SU-DHL-6 (cell line): ENCODE data around the gene ATL1.

Source experiments
- H2AFZ ChIP-seq: fragments of 200-600 bp; sonication (generic); 2 replicates; pipeline ENCODE4 v1.6.1; 2014; ENCODE audit warnings: low read depth, mild to moderate bottlenecking, moderate library complexity, mixed read lengths, antibody characterized with exemption, low read length; ENCODE audit not compliant: severe bottlenecking
- H3F3A ChIP-seq: fragments of 200-600 bp; shearing (Covaris generic); 2 replicates; pipeline ENCODE4 v1.6.0; 2016; ENCODE audit warnings: antibody characterized with exemption, mild to moderate bottlenecking; ENCODE audit not compliant: insufficient read depth
- H3K27ac ChIP-seq: fragments of 200-600 bp; sonication (generic); 2 replicates; pipeline ENCODE4 v1.5.1; 2016; ENCODE audit warnings: low read depth, mild to moderate bottlenecking, low read length, moderate library complexity, mixed read lengths
- H3K27me3 ChIP-seq: fragments of 200-600 bp; sonication (generic), shearing (Covaris generic); 2 replicates; pipeline ENCODE4 v1.6.0; 2014; ENCODE audit warnings: mild to moderate bottlenecking, low read length
- H3K36me3 ChIP-seq: fragments of 200-600 bp; sonication (generic); 2 replicates; pipeline ENCODE4 v1.6.1; 2014; ENCODE audit warnings: mild to moderate bottlenecking, low read length, mixed read lengths
- H3K4me2 ChIP-seq: fragments of 300-600, 200-600 bp; shearing (Covaris generic), sonication (generic); 2 replicates; pipeline ENCODE4 v1.6.0; 2014; ENCODE audit warnings: low read length, low read depth, mild to moderate bottlenecking; ENCODE audit not compliant: poor library complexity, severe bottlenecking
- H3K4me3 ChIP-seq: fragments of 200-600 bp; sonication (generic); 2 replicates; pipeline ENCODE4 v1.5.1; 2014; ENCODE audit warnings: antibody characterized with exemption, low read length, mild to moderate bottlenecking, mixed read lengths; ENCODE audit not compliant: insufficient read depth, poor library complexity, severe bottlenecking
- H3K79me2 ChIP-seq: fragments of 200-600 bp; sonication (generic); 2 replicates; pipeline ENCODE4 v1.6.1; 2014; ENCODE audit warnings: mild to moderate bottlenecking, low read length, moderate library complexity; ENCODE audit not compliant: insufficient read depth
- H3K9ac ChIP-seq: fragments of 200-600 bp; sonication (generic); 2 replicates; pipeline ENCODE4 v1.7.0; 2014; ENCODE audit warnings: mild to moderate bottlenecking, low read length
- H3K9me2 ChIP-seq: fragments of 200-600 bp; sonication (generic); replicated peaks from 2 replicates; pipeline ENCODE4 v1.6.1; 2014; ENCODE audit warnings: low read length; ENCODE audit not compliant: insufficient read depth
- H3K9me3 ChIP-seq: fragments of 200-600 bp; sonication (generic); 2 replicates; pipeline ENCODE4 v1.6.1; 2014; ENCODE audit warnings: low read length, mixed read lengths; ENCODE audit not compliant: insufficient read depth
- H4K20me1 ChIP-seq: fragments of 200-600 bp; sonication (generic); 2 replicates; pipeline ENCODE4 v1.6.1; 2014; ENCODE audit warnings: low read depth, mild to moderate bottlenecking, antibody characterized with exemption, low read length, moderate library complexity, mixed read lengths
- CTCF ChIP-seq: fragments of 200-600 bp; sonication (generic); IDR thresholded peaks from one replicate; pipeline ENCODE4 v1.5.1; 2017; ENCODE audit warnings: antibody characterized with exemption, mild to moderate bottlenecking, low read length, moderate library complexity; ENCODE audit not compliant: insufficient read depth, poor library complexity, severe bottlenecking
- EZH2phosphoT487 ChIP-seq: fragments of 200-600 bp; sonication (generic), shearing (Covaris generic); conservative IDR thresholded peaks from 2 replicates; pipeline ENCODE4 v1.6.1; 2018; ENCODE audit warnings: mild to moderate bottlenecking, antibody characterized with exemption, low read length, moderate library complexity, mixed read lengths

Gene ATL1

DNA sequence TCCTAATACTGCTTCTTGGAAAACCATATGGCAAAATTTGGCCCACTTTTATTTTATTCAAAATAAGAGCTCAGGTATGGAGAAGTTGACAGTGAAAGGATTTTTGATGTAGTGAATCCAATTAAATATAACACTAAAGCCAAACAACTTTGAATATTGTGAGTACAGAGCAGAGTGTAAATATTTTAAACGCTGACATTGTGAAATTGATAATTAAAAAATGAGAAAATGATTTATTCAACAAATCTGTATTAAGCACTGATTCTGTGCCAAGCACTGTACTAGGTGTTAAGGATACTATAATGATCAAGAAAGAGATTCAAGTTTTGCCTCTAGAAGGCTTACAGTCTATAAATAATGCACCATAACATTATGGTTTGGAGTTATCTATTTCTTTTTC lies 50.5 kb downstream of the ATL1 start:
- no peaks in the 10 kb centered on the region for H3K27me3 ChIP-seq
- no peak overlapping the region for H3K4me2 ChIP-seq
- no peak overlapping the region for H3K4me3 ChIP-seq
- H3K36me3 ChIP-seq: no peaks in the 10 kb centered on the region
- no peaks in the 10 kb centered on the region for H3K79me2 ChIP-seq
- no peaks in the 10 kb centered on the region for H4K20me1 ChIP-seq
- no peak overlapping the region for H2AFZ ChIP-seq
- no peak overlapping the region for H3K9ac ChIP-seq
- no peaks in the 10 kb centered on the region for H3K9me3 ChIP-seq
- TF ChIP-seq CTCF (no peak), EZH2phosphoT487 (no peak)
- H3F3A ChIP-seq: no peaks in the 10 kb centered on the region
- no peaks in the 10 kb centered on the region for H3K9me2 ChIP-seq
- H3K27ac ChIP-seq: no peak overlapping the region

- TF ChIP-seq CTCF: no peak
- no peak for TF ChIP-seq EZH2phosphoT487
- H3K27me3 ChIP-seq: no peaks in the 10 kb centered on the region
- no peak overlapping the region for H3K27ac ChIP-seq
- H3K36me3 ChIP-seq: no peaks in the 10 kb centered on the region
- no peak overlapping the region for H3K4me3 ChIP-seq
- H3K9me3 ChIP-seq: no peaks in the 10 kb centered on the region
- H4K20me1 ChIP-seq: no peaks in the 10 kb centered on the region
- no peaks in the 10 kb centered on the region for H3K9me2 ChIP-seq
- H3K4me2 ChIP-seq: no peak overlapping the region
- no peaks in the 10 kb centered on the region for H3K79me2 ChIP-seq
- H3F3A ChIP-seq: no peaks in the 10 kb centered on the region
- H2AFZ ChIP-seq: no peak overlapping the region
- no peak overlapping the region for H3K9ac ChIP-seq
These were observed 52.9 kb downstream of the ATL1 start for GRCh38 chr14:50612806-50613205.

DNA sequence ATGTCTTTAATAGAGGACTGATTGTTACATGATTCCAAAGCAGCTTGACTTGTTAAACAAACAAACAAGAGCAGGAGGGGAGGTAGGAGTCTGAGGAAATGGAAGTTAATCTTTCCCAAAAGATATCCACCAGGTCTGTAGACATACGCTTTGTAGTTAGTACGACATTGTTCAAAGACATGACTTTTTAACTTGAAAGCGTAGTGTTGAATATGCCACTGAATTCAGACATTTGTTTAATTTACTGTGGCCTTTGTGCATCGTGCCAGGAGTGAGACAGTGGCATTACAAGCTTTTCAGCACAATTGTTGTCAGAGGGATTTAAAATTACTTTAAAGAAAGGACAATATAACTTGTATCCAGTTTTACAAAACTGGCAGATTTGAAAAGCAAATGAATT lies 55.1 kb downstream of the ATL1 start:
- H4K20me1 ChIP-seq: no peaks in the 10 kb centered on the region
- no peaks in the 10 kb centered on the region for H3F3A ChIP-seq
- H3K9me2 ChIP-seq: no peaks in the 10 kb centered on the region
- H3K79me2 ChIP-seq: no peaks in the 10 kb centered on the region
- no peak overlapping the region for H3K4me3 ChIP-seq
- H3K36me3 ChIP-seq: no peaks in the 10 kb centered on the region
- no peak overlapping the region for H2AFZ ChIP-seq
- H3K4me2 ChIP-seq: no peak overlapping the region
- H3K27ac ChIP-seq: no peak overlapping the region
- no peak for TF ChIP-seq EZH2phosphoT487
- TF ChIP-seq CTCF: no peak
- H3K9me3 ChIP-seq: no peaks in the 10 kb centered on the region
- no peaks in the 10 kb centered on the region for H3K27me3 ChIP-seq
- no peak overlapping the region for H3K9ac ChIP-seq

GRCh38 chr14:50615552-50615951 lies 55.6 kb downstream of the ATL1 start:
- no peaks in the 10 kb centered on the region for H3K36me3 ChIP-seq
- H3K79me2 ChIP-seq: no peaks in the 10 kb centered on the region
- H3K9me2 ChIP-seq: no peaks in the 10 kb centered on the region
- H3K4me3 ChIP-seq: no peak overlapping the region
- H3K4me2 ChIP-seq: no peak overlapping the region
- no peak overlapping the region for H3K9ac ChIP-seq
- H3K9me3 ChIP-seq: no peaks in the 10 kb centered on the region
- no peaks in the 10 kb centered on the region for H3F3A ChIP-seq
- no peaks in the 10 kb centered on the region for H3K27me3 ChIP-seq
- TF ChIP-seq EZH2phosphoT487: no peak
- no peak for TF ChIP-seq CTCF
- no peaks in the 10 kb centered on the region for H4K20me1 ChIP-seq
- H2AFZ ChIP-seq: no peak overlapping the region
- H3K27ac ChIP-seq: no peak overlapping the region
